Gastrocnemius medialis (tissue), 4 donors: Measurements from ENCODE around the gene GMEB2. TPM values are rescaled to one million over a fixed set of nuclear protein-coding genes. Genes with fewer than 3 reads are reported as not detected.

Experiments used
- ATAC-seq, 2 donors: fragments of 150-250 bp; one replicate each; pipeline ENCODE4 v1.9.1; 2016
- DNase-seq, 2 donors: peaks; one replicate each; pipeline ENCODE4 v3.0.0-alpha.2; 2019
- H3K27ac ChIP-seq, 4 donors: fragments of 200-600 bp; sonication (generic); 1 replicate in 1 of 4; 2 replicates in 3 of 4; pipeline ENCODE4 v1.5.1; 2016 to 2018; ENCODE audit warnings: mild to moderate bottlenecking in 2 of 4, moderate library complexity in 1 of 4
- H3K27me3 ChIP-seq, 3 donors: fragments of 200-600 bp; sonication (generic) in 2 of 3; 1 replicate in 1 of 3; 2 replicates in 2 of 3; pipeline versions ENCODE4 v1.5.1 to v1.6.0; 2016 to 2019; ENCODE audit warnings: mild to moderate bottlenecking in 1 of 3, moderate library complexity in 1 of 3
- H3K36me3 ChIP-seq, 2 donors: fragments of 200-600 bp; sonication (generic) in 1 of 2; one replicate each; pipeline ENCODE4 v1.5.1; 2017 to 2018
- H3K4me1 ChIP-seq, 2 donors: fragments of 200-600 bp; sonication (generic) in 1 of 2; one replicate each; pipeline ENCODE4 v1.5.1; 2016 to 2017; ENCODE audit warnings: mild to moderate bottlenecking in 2 of 2
- H3K4me3 ChIP-seq, 4 donors: fragments of 200-600 bp; sonication (generic) in 3 of 4; 1 replicate in 1 of 4; 2 replicates in 3 of 4; pipeline ENCODE4 v1.5.1; 2016 to 2019; ENCODE audit warnings: mild to moderate bottlenecking in 2 of 4
- H3K9me3 ChIP-seq, 3 donors: fragments of 200-600 bp; sonication (generic) in 2 of 3; 1 replicate in 1 of 3; 2 replicates in 2 of 3; pipeline ENCODE4 v1.5.1; 2016 to 2019
- POLR2A ChIP-seq, 2 donors: fragments of 450-650 bp; IDR thresholded peaks; one replicate each; pipeline ENCODE4 v1.6.1; 2017; ENCODE audit warnings: antibody characterized with exemption in 2 of 2, mild to moderate bottlenecking in 2 of 2, moderate library complexity in 2 of 2
- in situ Hi-C, 4 donors: fragments of 200-750 bp; cut with MboI; loops; one replicate each; pipeline versions ENCODE4 v1.15.0 to v1.8.0; 2017; ENCODE audit warnings: low sequenced_read_pairs in 4 of 4
- intact Hi-C: fragments of 100-400 bp; cut with DNase I; formaldehyde crosslinking; loops from one replicate; pipeline ENCODE4 v1.15.1; 2023; ENCODE audit warnings: low total_unique reads
- total RNA-seq, 4 donors: library from RNA; depleted of rRNA; stranded (reverse); fragments of >200 nt; gene quantifications; one replicate each; pipeline versions ENCODE4 v1.1.0 to v1.2.3, GENCODE V29; 2016
- TF ChIP-seq, protein P1 (sequence below), 5 experiments: fragments of 450-650 bp in 3 of 5; fragments of 200-600 bp in 2 of 5; sonication (generic) in 2 of 5; IDR thresholded peaks in 4 of 5; conservative IDR thresholded peaks in 1 of 5; 1 replicate in 4 of 5; 2 replicates in 1 of 5; pipeline ENCODE4 v1.5.1; 2016 to 2019; ENCODE audit warnings: antibody characterized with exemption in 5 of 5, mild to moderate bottlenecking in 3 of 5, moderate library complexity in 3 of 5

The GMEB2 gene
- total RNA-seq, 4 donors from 2014 or later, result 6.1 to 14.3 (median 6.8) TPM

DNA sequence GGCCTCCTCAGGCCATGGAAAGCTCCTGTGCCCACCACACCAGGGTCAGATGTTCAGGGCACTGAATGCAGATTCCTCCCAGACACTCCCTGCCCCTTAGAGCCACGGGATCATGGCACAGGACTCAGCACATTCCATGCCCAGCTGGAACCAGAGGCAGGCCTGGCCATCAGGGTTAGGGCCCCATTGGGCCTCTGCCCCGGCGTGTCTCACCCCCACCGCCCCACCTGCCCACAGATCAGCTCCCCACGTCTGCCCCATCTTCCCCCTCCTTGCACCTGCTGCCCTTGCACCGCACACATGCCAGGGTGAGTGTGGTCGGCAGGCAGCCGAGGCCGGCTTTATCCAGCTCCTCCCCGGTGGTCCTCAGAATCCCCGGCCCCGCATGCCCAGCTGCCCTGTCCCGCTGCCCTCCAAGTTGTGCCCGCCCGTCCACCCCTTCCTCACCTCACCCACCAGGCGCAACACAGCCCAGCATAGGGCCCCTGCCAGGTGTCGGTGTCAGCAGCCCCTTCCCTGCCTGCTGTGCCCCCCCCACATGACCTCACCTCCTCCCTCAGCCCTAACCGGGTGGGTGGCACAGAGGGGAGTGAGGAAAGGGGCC is 77.1 kb downstream of the GMEB2 start:
- DNase-seq, result no peak
- intact Hi-C loops (no loop called here), in situ Hi-C loops (loop anchor here in 1 of 4 donors (25.0 kb wide), 1 partner anchor 88 kb away; the partner anchor contains the start of gene GMEB2)
- ATAC-seq, result no peak
- Histone ChIP-seq H3K27me3 (peaks cover 39 to 55% (median 44%) of the 10 kb centered on the region in 3 donors), H3K4me3 (no peak overlapping the region), H3K36me3 (no peaks in the 10 kb centered on the region), H3K9me3 (no peaks in the 10 kb centered on the region), H3K27ac (no peak overlapping the region), H3K4me1 (no peaks in the 10 kb centered on the region)
- TF ChIP-seq, protein P1, sequence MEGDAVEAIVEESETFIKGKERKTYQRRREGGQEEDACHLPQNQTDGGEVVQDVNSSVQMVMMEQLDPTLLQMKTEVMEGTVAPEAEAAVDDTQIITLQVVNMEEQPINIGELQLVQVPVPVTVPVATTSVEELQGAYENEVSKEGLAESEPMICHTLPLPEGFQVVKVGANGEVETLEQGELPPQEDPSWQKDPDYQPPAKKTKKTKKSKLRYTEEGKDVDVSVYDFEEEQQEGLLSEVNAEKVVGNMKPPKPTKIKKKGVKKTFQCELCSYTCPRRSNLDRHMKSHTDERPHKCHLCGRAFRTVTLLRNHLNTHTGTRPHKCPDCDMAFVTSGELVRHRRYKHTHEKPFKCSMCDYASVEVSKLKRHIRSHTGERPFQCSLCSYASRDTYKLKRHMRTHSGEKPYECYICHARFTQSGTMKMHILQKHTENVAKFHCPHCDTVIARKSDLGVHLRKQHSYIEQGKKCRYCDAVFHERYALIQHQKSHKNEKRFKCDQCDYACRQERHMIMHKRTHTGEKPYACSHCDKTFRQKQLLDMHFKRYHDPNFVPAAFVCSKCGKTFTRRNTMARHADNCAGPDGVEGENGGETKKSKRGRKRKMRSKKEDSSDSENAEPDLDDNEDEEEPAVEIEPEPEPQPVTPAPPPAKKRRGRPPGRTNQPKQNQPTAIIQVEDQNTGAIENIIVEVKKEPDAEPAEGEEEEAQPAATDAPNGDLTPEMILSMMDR (IDR thresholded peaks at IDR 0.05 in 4 of 5, conservative IDR thresholded peaks at IDR 0.05 in 1 of 5), result no peak
- no peak for TF ChIP-seq POLR2A (IDR thresholded peaks at IDR 0.05)

DNA sequence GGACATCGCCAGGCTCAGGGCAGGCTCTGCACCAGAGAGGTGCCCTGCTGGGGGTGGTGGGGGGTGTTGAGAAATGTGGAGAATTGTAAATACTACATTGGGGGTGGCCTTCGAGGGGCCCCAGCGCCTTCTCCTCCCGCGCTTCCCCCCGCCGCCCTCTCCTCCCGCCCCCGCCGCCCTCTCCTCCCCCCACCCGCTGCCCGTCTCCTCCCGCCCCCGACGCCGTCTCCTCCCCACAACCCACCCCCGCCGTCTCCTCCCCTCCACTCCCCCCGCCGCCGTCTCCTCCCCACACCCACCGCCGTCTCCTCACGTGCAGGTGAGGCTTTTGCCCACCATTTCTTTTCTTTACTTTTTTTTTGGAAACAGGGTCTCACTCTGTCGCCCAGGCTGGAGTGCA is 77.9 kb downstream of the GMEB2 start:
- in situ Hi-C loops (loop anchor here in 1 of 4 donors (25.0 kb wide), 1 partner anchor 88 kb away; the partner anchor contains the start of gene GMEB2), intact Hi-C loops (no loop called here)
- no peak for DNase-seq
- TF ChIP-seq POLR2A (IDR thresholded peaks at IDR 0.05), result no peak
- H3K4me3 ChIP-seq, result no peak overlapping the region
- H3K27ac ChIP-seq, result no peak overlapping the region
- no peaks in the 10 kb centered on the region for H3K4me1 ChIP-seq
- peaks cover 39 to 50% (median 39%) of the 10 kb centered on the region in 3 donors for H3K27me3 ChIP-seq
- no peak for ATAC-seq
- no peaks in the 10 kb centered on the region for H3K9me3 ChIP-seq
- H3K36me3 ChIP-seq, result no peaks in the 10 kb centered on the region

DNA sequence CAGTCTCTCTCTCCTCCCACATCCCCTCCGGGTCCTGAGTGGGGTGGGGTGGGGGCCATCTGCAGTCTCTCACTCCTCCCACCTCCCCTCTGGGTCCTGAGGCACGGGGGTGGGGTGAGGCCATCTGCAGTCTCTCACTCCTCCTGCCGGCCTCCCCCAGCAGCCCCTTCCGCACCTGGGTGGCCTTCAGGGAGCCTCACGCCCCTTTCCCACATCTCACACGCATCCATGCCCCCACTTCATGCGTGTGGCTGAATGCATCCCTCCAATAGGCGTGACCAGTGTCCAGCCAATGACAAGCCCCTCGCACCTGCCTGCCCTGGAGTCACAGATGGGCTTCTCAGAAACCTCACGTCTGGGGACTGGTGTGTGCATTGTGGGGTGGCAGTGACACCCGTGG is 78.4 kb downstream of the GMEB2 start:
- TF ChIP-seq, protein P1 (IDR thresholded peaks at IDR 0.05 in 4 of 5, conservative IDR thresholded peaks at IDR 0.05 in 1 of 5), result no peak
- TF ChIP-seq POLR2A (IDR thresholded peaks at IDR 0.05), result no peak
- Histone ChIP-seq H3K9me3 (no peaks in the 10 kb centered on the region), H3K27ac (no peak overlapping the region), H3K4me1 (no peaks in the 10 kb centered on the region), H3K27me3 (peaks cover 34 to 46% (median 36%) of the 10 kb centered on the region in 3 donors), H3K36me3 (no peaks in the 10 kb centered on the region), H3K4me3 (no peak overlapping the region)
- in situ Hi-C loops, result loop anchor here in 1 of 4 donors (25.0 kb wide), 1 partner anchor 89 kb away; the partner anchor contains the start of gene GMEB2
- ATAC-seq (no peak), DNase-seq (no peak)
- intact Hi-C loops, result no loop called here

DNA sequence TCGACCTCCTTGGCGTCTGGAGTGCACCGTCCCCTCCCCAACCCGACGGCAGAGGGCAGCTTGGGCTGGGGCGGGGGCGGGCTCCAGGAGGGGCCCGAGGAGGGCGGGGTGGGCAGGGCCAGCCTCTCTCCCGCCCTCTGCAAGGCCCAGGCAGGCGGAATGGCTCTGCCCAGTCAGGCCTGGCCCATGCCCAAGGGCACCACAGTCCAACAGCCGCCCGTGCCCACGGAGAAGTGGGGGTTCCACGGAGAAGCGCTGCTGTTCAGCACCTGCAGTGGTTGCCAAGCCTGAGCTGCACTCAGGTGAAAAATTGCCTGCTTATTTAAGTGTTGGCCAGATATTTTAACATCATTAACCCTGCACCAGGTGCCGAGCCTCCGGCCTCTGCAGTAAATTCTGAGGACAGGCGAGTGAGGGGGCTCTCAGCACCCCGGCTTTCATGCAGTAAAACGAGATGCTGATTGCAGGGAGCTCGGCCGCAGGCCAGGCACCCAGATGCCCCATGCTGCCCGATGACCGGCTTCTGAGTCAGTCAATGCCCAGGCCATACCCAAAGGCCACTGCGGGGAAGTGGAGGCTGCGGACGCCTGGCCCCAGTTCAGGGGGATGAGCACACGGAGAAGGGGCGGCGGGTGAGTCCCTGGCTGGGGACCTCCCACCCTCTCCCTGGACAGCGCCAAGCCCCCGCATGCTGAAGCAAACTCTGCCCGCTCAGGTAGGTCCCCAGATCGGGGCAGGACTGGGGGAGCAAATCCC is 79.0 kb downstream of the GMEB2 start, which contains the start of gene SRMS:
Gene SRMS (minus strand): TSS at position 25 of the 756 bp plus-strand sequence. CDS start 286 bp downstream, outside the sequence.
- no peak within 1 kb of the TSS for H3K27ac ChIP-seq
- ATAC-seq (no peak), DNase-seq (no peak)
- H3K27me3 ChIP-seq, result peaks cover 33 to 40% (median 33%) of the 10 kb centered on the region in 3 donors
- in situ Hi-C loops (loop anchor here in 1 of 4 donors (25.0 kb wide), 1 partner anchor 89 kb away; the partner anchor contains the start of gene GMEB2), intact Hi-C loops (no loop called here)
- no peaks in the 10 kb centered on the region for H3K9me3 ChIP-seq
- H3K36me3 ChIP-seq, result no peaks in the 10 kb centered on the region
- no peak for TF ChIP-seq POLR2A (IDR thresholded peaks at IDR 0.05)
- TF ChIP-seq, protein P1 (IDR thresholded peaks at IDR 0.05 in 4 of 5, conservative IDR thresholded peaks at IDR 0.05 in 1 of 5), result no peak
- no peak within 1 kb of the TSS for H3K4me3 ChIP-seq
- no peaks in the 10 kb centered on the region for H3K4me1 ChIP-seq
